Activated CD4-positive, alpha-beta T cell treated with anti-CD3 and anti-CD28 coated beads for 24 hours (primary cell): ENCODE measurements around the gene ANKAR.
"Not testable (repeated sequence)": the region's sequence is repeated elsewhere in the genome, so short reads cannot be mapped to it uniquely, and the experiment has no call there.

Source experiments
- DNase-seq, 2 donors: peaks; one replicate each; pipeline ENCODE4 v3.0.0-alpha.2; 2020; ENCODE audit warnings: low read depth in 2 of 2

ANKAR gene

DNA sequence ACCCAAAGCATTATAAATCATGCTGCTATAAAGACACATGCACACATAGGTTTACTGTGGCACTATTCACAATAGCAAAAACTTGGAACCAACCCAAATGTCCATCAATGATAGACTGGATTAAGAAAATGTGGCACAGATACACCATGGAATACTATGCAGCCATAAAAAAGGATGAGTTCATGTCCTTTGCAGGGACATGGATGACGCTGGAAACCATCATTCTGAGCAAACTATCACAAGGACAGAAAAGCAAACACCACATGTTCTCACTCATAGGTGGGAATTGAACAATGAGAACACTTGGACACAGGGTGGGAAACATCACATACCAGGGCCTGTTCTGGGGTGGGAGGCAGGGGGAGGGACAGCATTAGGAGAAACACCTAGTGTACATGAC is 43.1 kb downstream of the ANKAR start:
- not testable (repeated sequence) for DNase-seq

DNA sequence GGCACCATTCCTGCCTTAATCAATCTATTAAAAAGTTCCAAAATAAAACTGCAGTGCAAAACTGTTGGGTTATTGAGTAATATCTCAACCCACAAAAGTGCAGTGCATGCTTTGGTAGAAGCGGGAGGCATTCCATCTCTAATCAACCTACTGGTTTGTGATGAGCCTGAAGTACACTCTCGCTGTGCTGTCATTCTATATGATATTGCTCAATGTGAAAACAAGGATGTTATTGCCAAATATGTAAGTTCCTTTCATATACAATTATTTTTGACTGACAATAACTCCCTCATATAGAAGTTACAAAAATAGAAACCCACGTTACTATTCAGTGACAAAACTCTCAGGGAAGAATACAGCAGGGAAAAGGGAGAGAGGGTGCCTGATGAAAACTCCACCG is 45.1 kb downstream of the ANKAR start:
- no peak for DNase-seq

DNA sequence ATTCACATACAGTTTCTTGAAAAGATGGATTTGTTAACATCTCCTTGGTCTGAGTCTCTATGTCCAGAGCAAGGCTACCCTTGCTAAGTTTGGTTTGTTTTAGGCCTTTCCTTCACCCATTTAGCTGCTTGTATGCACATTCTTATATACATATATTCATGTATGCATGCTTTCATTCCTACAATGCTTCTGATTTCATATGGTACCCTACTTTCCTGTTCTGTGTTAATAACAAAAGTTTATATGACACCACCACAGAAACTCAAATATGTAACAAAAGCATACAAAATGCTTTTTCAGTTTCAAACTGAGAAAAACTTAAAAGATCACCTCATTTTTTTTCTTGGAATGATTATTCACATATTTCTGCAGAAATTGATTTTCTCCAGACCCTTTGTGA is 48.7 kb downstream of the ANKAR start:
- no peak for DNase-seq
